ENCODE results near the gene TMEM244. TPM values are rescaled to one million over a fixed set of nuclear protein-coding genes. Genes with fewer than 3 reads are reported as not detected.

TMEM244 gene
- total RNA-seq, 2 experiments from 2014 or later, result not detected

Other genes starting within 250 kb of the TMEM244 start
- gene ARHGAP18, start 151.1 kb downstream of the TMEM244 start, total RNA-seq, result 1 to 10 TPM; 5.2 to 6.8 TPM
- 1 to 10 TPM; 5.4 to 9.3 TPM for gene L3MBTL3, start 157.3 kb upstream of the TMEM244 start, total RNA-seq